NK-92 (cell line): ENCODE data around the gene ZNF746.
"Not testable (repeated sequence)": the region's sequence is repeated elsewhere in the genome, so short reads cannot be mapped to it uniquely, and the experiment has no call there.

Experiments used
- DNase-seq: peaks from one replicate; lab custom pipeline; 2025; ENCODE audit not compliant: unreplicated experiment; lab: John Stamatoyannopoulos, UW

The ZNF746 gene

GRCh38 chr7:149459540-149460452 is 37.8 kb downstream of the ZNF746 start:
- no peak for DNase-seq

DNA sequence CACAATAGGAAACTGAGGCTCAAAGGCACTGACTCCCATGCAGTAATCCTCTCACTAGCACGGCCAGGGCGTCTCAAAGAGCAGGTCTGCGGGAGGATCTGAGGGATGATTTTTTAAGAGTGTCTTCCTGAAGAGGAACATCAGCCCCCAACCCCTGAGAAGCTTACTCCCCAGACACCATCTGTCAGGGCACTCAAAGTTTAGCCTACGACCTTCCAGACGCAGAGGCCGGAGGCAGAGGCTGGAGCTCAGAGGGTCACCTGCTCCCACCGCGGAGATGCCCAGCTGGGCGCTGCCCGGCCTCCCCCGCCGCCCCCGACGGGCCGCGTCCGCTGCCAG is 38.4 kb downstream of the ZNF746 start:
- no peak for DNase-seq

DNA sequence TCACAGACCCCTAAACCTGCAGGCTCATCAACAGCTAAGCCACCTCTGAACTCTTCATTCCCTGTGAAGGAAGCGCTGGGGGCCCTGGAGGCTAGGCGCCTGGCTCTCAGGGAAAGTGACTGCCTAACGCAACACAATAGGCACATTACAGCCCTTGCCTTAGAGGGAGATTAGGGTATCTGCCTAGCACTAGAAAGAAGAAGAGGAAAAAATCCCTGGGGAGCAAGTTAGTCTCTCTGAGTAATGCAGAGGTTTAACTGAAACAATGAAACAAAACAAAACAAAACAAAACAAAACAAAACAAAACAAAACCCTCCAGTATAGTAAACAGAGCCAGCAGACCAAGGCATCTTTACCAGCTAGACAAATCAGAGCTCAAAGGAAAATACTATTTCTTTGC is 39.4 kb downstream of the ZNF746 start:
- DNase-seq = no peak

DNA sequence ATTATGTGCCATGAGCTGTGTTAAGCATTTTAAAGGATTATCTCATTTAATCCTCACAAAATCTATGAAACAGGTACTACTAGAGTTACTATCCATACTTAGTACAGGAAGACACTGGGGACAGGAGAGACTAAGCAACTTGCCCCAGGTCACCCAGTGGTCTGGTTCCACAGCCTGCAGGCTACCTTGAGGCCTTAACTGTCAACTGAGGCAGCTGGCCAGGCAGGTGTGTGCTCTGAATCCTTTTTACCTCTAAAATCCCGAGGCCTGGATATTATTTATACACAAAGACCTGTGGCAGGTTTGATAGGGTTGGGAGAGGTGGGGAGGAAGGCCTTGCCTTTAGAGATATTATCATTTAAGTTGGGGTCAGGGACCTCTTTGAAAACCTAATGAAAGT is 39.8 kb downstream of the ZNF746 start:
- DNase-seq = no peak

DNA sequence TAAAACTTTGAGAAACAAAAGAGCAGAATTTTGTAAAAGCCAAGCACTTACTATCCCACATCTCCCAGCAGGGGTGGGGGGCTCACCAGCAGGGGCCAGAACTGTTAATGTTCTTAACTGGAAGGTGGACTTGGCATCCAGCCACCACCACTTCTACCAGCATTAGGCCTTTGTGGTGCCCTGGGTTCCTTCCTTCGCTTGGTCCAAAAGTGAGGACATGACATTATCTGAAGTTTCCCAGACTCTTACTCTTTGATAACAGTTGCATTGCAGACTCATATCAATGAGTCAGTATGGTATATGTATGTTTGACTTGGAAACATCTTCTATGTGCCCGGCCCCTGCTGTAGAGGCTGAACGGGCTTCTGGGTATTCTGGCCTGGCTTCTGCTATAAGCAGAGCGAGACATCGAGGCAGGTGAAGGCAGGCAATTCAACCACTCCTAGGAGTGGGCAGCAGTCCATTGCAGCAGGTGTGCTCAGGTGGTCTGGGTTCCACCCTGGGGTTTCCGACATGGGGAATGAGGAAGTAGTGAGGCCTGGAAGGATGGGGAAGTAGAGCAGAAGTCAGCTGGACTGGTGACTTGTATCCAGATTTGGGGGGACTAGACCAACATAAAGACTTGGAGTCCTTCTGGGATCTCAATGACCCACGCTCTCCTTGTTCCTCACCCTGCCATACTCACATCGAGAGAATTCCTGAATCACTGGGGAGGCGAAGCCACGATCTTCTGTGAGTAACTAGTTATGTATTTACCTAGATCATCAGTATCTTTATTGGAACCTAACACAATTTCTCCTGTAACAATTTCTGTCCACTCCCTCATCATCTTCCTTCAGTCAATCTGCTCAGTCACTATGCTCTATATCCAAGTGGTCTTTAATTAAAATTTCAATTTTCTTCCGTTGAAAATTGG is 40.8 kb downstream of the ZNF746 start:
- no peak for DNase-seq

DNA sequence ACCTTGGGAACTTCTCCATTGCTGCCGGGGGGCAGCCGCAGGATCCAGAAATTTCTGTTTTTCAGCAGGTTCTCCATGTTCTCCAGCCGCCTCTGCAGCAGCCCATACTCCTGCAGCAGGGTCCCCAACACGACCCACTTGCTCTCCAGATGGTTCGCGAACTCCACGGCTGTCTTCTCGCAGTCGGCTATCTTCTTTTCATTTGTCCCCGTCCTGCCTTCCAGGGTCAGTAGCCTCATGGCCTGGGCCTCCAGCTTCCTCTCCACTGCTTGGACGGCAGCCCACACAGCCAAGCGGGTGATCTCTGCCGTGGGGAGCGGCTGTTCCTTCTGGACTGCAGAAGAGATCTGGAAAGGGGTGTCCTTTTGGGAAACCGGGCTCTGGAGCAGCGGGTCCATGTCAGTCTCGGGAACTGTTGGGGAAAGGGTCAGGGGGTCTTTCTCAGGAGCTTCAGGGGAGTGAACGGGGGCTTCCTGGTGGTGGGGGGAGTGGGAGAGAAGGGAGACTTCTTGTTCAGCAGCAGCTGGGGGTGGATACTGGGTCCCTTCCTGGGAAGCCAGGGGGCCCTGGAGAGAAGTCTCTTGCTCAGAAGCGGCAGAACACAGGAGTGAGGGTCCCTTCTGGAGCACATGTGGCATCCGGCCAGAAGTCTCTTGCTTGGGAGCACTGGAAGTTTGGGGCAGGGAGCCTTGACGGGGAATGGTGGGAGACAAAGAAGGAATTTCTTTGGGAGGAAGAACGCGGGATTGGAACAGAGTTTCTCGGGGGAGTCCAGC is 42.2 kb downstream of the ZNF746 start:
- DNase-seq = no peak

DNA sequence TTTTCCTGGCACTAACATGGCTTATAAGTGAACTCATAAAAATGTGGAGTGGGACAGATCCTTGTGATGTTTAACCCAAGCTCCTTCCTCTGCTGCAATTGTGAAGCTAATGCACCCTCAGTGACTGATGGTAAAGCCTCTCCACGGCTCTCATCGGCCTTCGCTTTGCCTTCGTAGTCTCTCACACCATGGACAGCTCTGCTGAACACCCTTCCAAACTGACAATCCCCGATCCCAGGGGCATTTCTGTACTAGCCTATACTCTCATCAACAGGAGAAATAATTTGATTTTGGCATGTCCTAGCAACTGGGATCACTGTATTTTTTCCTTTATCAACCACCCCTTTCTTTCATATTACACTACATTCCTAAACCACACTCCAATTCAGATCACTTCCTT is 42.9 kb downstream of the ZNF746 start:
- DNase-seq = no peak

- DNase-seq = no peak
Measured at GRCh38 chr7:149454006-149454405, 43.6 kb downstream of the ZNF746 start.

DNA sequence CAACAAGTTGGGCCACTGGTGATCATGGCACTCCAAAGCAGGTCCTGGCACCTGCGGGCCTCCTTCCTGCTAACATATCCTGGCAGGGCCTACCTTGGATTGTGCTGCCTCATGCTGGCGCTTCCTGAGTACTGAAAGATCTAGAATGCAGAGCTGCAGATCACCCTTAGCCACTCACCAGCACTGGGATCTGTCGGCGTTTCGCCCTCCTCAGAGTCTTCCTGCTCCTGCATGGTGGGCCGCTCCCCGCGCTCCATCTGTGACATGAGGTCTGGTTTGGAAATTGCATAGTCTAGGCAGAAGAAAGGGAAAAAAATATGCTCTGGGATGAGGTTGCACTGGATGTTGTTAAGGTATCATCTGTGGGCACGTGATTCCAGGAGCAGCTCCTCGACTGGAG is 46.8 kb downstream of the ZNF746 start:
- no peak for DNase-seq

DNA sequence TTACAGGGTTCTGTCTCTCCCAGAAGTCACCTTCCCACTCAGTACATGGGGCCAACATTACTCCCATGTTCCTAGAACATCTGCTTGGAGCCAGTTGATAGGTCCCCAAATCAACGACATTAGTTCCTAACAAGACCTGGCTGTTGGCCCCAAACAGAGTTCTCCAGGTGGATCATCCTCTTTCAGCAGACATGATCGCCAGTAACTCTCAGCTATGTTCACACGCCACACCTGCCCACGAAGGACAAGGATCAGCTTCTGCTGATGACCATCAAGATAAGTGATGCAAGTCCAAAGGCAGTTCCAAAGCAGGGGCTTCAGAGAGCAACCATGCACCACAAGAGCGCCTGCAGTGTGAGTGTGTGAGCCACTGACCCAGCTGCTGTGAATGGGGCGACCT is 47.7 kb downstream of the ZNF746 start:
- no peak for DNase-seq

DNA sequence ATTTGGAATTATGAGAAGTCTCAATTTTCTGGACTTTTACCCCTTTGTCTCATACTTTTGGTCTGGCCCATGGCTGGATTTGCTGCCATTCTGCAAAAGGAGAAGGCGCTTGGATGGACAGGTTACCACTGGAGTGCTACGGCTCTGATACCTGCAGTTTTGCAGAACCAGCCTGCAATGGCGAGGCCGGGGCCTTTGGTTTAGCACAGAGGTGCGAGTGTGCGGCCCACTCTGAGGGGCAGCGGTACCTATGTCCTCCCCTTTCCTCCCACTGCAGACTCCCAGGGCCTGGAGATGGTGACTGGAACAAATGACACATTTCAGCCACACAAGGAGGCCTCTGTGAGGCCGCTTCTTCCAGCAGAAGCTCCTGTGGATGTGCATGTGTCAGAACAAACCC is 48.6 kb downstream of the ZNF746 start:
- DNase-seq = no peak

GRCh38 chr7:149446026-149446425 is 51.6 kb downstream of the ZNF746 start:
- not testable (repeated sequence) for DNase-seq

GRCh38 chr7:149444287-149444686 is 53.3 kb downstream of the ZNF746 start:
- no peak for DNase-seq

DNA sequence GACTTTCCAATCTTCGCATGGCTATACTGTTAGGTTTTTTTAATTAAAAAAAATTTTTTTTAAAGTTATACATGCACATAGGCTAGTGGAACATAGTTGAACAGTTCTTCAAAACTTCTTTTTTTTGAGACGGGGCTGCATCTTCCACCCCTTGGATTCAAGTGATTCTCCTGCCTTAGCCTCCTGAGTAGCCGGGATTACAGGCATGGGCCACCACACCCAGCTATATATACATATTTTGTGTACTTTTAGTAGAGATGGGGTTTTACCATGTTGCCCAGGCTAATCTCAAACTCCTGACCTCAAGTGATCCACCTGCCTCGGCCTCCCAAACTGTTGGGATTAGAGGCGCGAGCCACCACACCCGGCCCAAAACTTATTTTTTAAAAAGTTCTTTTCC is 54.1 kb downstream of the ZNF746 start:
- no peak for DNase-seq

GRCh38 chr7:149442924-149443323 is 54.7 kb downstream of the ZNF746 start:
- DNase-seq = no peak

DNA sequence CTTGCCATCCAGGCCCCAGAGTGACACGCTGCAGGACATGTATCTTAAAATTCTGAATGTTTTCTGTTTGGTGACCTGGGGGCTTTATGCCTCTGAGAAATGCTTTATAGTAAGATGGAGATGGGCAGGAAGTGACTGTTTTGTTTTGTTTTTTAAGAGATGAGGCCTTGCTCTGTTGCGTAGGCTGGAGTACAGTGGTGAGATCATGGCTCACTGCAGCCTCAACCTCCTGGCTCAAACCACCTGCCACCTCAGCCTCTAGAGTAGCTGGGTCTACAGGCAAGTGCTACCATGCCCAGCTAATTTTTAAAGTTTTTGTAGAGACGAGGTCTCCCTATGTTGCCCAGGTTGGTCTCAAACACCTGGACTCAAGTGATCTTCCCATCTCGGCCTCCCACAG is 57.4 kb downstream of the ZNF746 start:
- DNase-seq = no peak

- no peak for DNase-seq
Measured at GRCh38 chr7:149436358-149436757, 61.3 kb downstream of the ZNF746 start.

DNA sequence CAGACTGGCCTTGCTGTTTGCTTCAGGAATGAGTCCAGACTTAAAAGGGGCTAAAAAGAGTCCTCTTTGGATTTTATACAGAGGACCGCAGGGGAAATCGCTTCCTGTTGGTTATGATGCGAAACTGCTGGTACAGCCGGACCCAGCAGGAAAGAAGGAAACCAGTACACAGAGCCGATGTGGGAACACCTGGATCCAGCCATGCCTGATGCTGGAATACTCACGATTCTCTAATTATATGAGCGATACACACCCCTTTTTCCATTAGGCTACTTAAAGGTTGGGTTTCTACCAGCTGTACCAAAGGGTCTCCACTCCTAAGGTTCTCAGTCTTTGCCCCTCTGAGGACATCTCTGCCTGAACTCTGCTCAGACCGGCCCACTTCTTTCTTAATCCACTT is 64.5 kb downstream of the ZNF746 start:
- no peak for DNase-seq

GRCh38 chr7:149432121-149432691 is 65.4 kb downstream of the ZNF746 start:
- DNase-seq = no peak

DNA sequence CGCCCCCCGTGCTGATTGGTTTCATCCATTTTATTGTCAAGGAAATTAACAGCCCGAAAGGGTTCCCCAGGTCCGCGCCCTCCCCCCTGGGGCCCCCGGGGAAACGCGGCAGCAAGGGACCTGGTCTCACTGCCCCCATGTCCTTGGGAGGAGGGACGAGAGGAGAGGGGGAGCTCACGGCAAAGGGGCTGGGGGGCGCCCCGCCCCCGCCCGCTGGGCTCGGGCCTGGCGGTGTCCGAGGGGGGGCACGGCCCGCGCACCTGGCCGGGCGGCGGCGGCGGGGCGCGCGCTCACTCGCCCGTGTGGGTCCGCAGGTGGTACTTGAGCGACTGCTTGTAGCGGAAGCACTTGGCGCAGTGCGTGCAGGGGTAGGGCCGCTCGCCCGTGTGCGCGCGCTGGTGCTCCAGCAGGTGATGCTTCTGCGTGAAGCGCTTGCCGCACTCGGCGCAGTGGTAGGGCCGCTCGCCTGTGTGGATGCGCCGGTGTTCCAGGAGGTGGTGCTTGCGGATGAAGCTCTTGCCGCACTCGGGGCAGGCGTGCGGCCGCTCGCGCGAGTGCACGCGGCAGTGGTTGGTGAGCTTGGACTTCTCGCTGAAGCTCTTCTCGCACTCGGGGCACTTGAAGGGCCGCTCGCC is 66.0 kb downstream of the ZNF746 start:
- no peak for DNase-seq

DNA sequence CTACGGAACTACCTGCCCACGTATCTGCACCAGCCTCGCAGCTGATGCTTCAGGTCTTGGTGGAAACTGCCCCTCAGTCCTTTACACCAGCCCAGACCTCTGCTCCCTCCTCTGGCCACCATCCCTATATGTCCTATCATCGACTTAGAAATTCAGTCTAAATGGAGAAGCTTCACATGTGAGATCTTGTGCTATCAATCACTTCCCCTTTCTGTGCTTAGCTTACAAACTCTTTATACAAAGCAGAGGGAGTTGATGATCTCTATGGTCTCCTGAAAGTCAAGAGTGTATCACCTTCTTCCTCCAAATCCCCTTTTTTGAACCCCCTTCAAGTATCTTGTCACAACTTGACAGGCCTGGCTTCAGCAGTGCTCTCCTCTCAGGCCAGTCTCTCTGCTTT is 67.4 kb downstream of the ZNF746 start:
- DNase-seq = no peak
